NCI-H524 treated with DMSO at 0.1 percent for 48 hours (cell line): ENCODE data around the gene CTNNA2.
"Not testable (repeated sequence)": the region's sequence is repeated elsewhere in the genome, so short reads cannot be mapped to it uniquely, and the experiment has no call there.

Experiments used
- DNase-seq: peaks from one replicate; lab custom pipeline; 2025; lab: John Stamatoyannopoulos, UW

The CTNNA2 gene

GRCh38 chr2:80149991-80150390 lies 637.1 kb downstream of the CTNNA2 start:
- no peak for DNase-seq

- DNase-seq = no peak
Observed at GRCh38 chr2:80151248-80151647, 638.4 kb downstream of the CTNNA2 start.

GRCh38 chr2:80151651-80152050 lies 638.8 kb downstream of the CTNNA2 start:
- DNase-seq = no peak

GRCh38 chr2:80153151-80153550 lies 640.3 kb downstream of the CTNNA2 start:
- DNase-seq = no peak

GRCh38 chr2:80153768-80154167 lies 640.9 kb downstream of the CTNNA2 start:
- DNase-seq = no peak

- DNase-seq = no peak
Observed at GRCh38 chr2:80154231-80154915, 641.5 kb downstream of the CTNNA2 start.

- DNase-seq = no peak
Observed at GRCh38 chr2:80164375-80164774, 651.5 kb downstream of the CTNNA2 start.

GRCh38 chr2:80166483-80167171 lies 653.8 kb downstream of the CTNNA2 start:
- DNase-seq = no peak

- DNase-seq = no peak
Observed at GRCh38 chr2:80167284-80167808, 654.5 kb downstream of the CTNNA2 start.

- no peak for DNase-seq
Observed at GRCh38 chr2:80168037-80168436, 655.2 kb downstream of the CTNNA2 start.

- DNase-seq = no peak
Observed at GRCh38 chr2:80168801-80169200, 656.0 kb downstream of the CTNNA2 start.

- no peak for DNase-seq
Observed at GRCh38 chr2:80169811-80170594, 657.2 kb downstream of the CTNNA2 start.

GRCh38 chr2:80185091-80185490 lies 672.2 kb downstream of the CTNNA2 start:
- no peak for DNase-seq

- DNase-seq = no peak
Observed at GRCh38 chr2:80186262-80186661, 673.4 kb downstream of the CTNNA2 start.

- no peak for DNase-seq
Observed at GRCh38 chr2:80187156-80187555, 674.3 kb downstream of the CTNNA2 start.

GRCh38 chr2:80190166-80190565 lies 677.3 kb downstream of the CTNNA2 start:
- DNase-seq = no peak

- DNase-seq = no peak
Observed at GRCh38 chr2:80193566-80193965, 680.7 kb downstream of the CTNNA2 start.

GRCh38 chr2:80195034-80195433 lies 682.2 kb downstream of the CTNNA2 start:
- DNase-seq = no peak

- no peak for DNase-seq
Observed at GRCh38 chr2:80198042-80198441, 685.2 kb downstream of the CTNNA2 start.

GRCh38 chr2:80199504-80199903 lies 686.7 kb downstream of the CTNNA2 start:
- no peak for DNase-seq

- not testable (repeated sequence) for DNase-seq
Observed at GRCh38 chr2:80203929-80204328, 691.1 kb downstream of the CTNNA2 start.

- no peak for DNase-seq
Observed at GRCh38 chr2:80205498-80205897, 692.6 kb downstream of the CTNNA2 start.

- DNase-seq = no peak
Observed at GRCh38 chr2:80209458-80209857, 696.6 kb downstream of the CTNNA2 start.
